Adrenal gland (tissue), 5 donors: ENCODE measurements around the gene MBD3.

Source experiments
- POLR2A ChIP-seq, 2 donors: fragments of 450-650 bp; IDR thresholded peaks; one replicate each; pipeline ENCODE4 v1.6.1; 2017; ENCODE audit warnings: antibody characterized with exemption in 2 of 2, mild to moderate bottlenecking in 2 of 2, moderate library complexity in 1 of 2
- TF ChIP-seq, protein P1 (sequence below), 6 experiments: fragments of 450-650 bp in 4 of 6; fragments of 200-600 bp in 2 of 6; sonication (generic) in 1 of 6; IDR thresholded peaks; 1 replicate in 5 of 6; 2 replicates in 1 of 6; pipeline versions ENCODE4 v1.5.1 to v1.8.0; 2016 to 2021; ENCODE audit warnings: antibody characterized with exemption in 6 of 6, mild to moderate bottlenecking in 2 of 6, moderate library complexity in 1 of 6
- donor health status: DM: no; HTN: no; CAD: no.

DNA sequence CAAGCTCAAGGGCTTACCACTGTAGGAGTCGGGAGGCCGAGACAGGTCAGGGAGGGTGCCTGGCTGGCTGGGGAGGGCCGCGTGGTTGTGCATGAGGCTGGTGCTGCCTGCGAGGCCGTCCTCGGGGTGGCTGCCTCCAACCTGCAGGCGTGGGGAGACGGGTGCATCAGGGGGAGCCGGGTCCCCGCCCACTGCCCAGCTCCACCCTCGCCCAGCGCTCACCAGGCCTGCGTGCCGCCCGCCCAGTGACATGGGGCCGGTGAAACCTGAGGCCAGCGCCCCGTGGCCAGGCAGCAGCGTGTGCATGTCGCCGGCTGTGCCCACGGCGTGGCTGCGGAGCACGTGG lies 26.4 kb upstream of the MBD3 start:
- TF ChIP-seq, protein P1, sequence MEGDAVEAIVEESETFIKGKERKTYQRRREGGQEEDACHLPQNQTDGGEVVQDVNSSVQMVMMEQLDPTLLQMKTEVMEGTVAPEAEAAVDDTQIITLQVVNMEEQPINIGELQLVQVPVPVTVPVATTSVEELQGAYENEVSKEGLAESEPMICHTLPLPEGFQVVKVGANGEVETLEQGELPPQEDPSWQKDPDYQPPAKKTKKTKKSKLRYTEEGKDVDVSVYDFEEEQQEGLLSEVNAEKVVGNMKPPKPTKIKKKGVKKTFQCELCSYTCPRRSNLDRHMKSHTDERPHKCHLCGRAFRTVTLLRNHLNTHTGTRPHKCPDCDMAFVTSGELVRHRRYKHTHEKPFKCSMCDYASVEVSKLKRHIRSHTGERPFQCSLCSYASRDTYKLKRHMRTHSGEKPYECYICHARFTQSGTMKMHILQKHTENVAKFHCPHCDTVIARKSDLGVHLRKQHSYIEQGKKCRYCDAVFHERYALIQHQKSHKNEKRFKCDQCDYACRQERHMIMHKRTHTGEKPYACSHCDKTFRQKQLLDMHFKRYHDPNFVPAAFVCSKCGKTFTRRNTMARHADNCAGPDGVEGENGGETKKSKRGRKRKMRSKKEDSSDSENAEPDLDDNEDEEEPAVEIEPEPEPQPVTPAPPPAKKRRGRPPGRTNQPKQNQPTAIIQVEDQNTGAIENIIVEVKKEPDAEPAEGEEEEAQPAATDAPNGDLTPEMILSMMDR (IDR thresholded peaks at IDR 0.05): no peak
- no peak for TF ChIP-seq POLR2A (IDR thresholded peaks at IDR 0.05)
